ENCODE results near the gene GADL1.

DNA sequence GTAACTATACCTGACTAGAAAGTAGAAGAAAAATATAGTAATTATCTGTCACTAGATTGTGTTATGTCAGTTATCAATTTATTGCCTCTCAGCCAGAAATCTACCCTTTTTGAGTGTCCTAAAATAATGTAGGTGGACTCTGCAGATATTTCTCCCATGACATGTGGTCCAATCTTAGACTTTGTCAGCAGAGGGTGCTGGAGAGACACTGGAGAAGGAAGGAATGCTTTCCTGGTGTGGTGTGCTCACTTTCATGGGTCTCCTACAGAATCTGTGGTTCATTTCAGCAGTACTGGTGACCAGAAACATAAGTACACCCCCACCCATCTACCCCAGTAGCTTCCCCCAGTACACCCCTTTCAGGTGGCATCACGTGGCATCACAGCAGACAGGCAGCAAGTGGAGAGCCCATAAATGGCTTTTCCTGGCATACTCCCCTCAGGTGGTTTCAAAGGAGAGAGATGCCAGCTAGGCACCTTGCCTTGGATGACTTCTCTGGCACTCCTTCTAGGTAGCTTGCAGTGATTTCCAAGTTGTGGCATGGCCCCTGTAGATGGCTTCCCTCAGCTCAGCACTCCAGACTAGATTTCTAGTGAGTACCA is 114.7 kb downstream of the GADL1 start:
- TF ChIP-seq, protein P1, sequence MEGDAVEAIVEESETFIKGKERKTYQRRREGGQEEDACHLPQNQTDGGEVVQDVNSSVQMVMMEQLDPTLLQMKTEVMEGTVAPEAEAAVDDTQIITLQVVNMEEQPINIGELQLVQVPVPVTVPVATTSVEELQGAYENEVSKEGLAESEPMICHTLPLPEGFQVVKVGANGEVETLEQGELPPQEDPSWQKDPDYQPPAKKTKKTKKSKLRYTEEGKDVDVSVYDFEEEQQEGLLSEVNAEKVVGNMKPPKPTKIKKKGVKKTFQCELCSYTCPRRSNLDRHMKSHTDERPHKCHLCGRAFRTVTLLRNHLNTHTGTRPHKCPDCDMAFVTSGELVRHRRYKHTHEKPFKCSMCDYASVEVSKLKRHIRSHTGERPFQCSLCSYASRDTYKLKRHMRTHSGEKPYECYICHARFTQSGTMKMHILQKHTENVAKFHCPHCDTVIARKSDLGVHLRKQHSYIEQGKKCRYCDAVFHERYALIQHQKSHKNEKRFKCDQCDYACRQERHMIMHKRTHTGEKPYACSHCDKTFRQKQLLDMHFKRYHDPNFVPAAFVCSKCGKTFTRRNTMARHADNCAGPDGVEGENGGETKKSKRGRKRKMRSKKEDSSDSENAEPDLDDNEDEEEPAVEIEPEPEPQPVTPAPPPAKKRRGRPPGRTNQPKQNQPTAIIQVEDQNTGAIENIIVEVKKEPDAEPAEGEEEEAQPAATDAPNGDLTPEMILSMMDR (IDR thresholded peaks at IDR 0.05): peak in 1 of 3 experiments; percentile 15
- TF ChIP-seq POLR2A (IDR thresholded peaks at IDR 0.05): no peak
